Measurements from ENCODE around the gene BACH2.
A peak's percentile ranks its signal among the peaks of the same experiment; 100 is the strongest.

Gene BACH2

GRCh38 chr6:90192857-90193256 is 103.8 kb downstream of the BACH2 start:
- Histone ChIP-seq H3K4me3 (IDR thresholded peaks at IDR 0.05; ENCODE audit: insufficient read depth, low read depth, low read length) (no peak overlapping the region), H3K27ac (no peak overlapping the region), H3K9ac (no peak overlapping the region), H4K20me1 (ENCODE audit: insufficient read depth) (no peaks in the 10 kb centered on the region), H2AFZ (ENCODE audit: low read depth) (no peak overlapping the region), H3K4me1 (ENCODE audit: low read depth, poor library complexity, severe bottlenecking) (peaks cover 32% of the 10 kb centered on the region), H3K27me3 (ENCODE audit: insufficient read depth, low read depth) (no peaks in the 10 kb centered on the region), H3K36me3 (ENCODE audit: insufficient read depth) (no peaks in the 10 kb centered on the region), H3K79me2 (ENCODE audit: insufficient read depth, low read depth) (no peaks in the 10 kb centered on the region), H3K4me2 (no peak overlapping the region)
- no peak for TF ChIP-seq CTCF (conservative IDR thresholded peaks at IDR 0.05; ENCODE audit: low read depth, low read length)

GRCh38 chr6:90190752-90191395 is 105.8 kb downstream of the BACH2 start:
- no peaks in the 10 kb centered on the region for H4K20me1 ChIP-seq (ENCODE audit: insufficient read depth)
- no peak overlapping the region for H3K4me3 ChIP-seq (IDR thresholded peaks at IDR 0.05; ENCODE audit: insufficient read depth, low read depth, low read length)
- H2AFZ ChIP-seq (ENCODE audit: low read depth): no peak overlapping the region
- no peaks in the 10 kb centered on the region for H3K36me3 ChIP-seq (ENCODE audit: insufficient read depth)
- peaks cover 33% of the 10 kb centered on the region for H3K4me1 ChIP-seq (ENCODE audit: low read depth, poor library complexity, severe bottlenecking)
- TF ChIP-seq CTCF (conservative IDR thresholded peaks at IDR 0.05; ENCODE audit: low read depth, low read length): no peak
- no peaks in the 10 kb centered on the region for H3K79me2 ChIP-seq (ENCODE audit: insufficient read depth, low read depth)
- H3K27ac ChIP-seq: no peak overlapping the region
- peak overlapping the region; percentile 34; the same call in 1 of the 2 replicates for H3K4me2 ChIP-seq
- no peaks in the 10 kb centered on the region for H3K27me3 ChIP-seq (ENCODE audit: insufficient read depth, low read depth)
- no peak overlapping the region for H3K9ac ChIP-seq

GRCh38 chr6:90190131-90190530 is 106.5 kb downstream of the BACH2 start:
- no peaks in the 10 kb centered on the region for H3K36me3 ChIP-seq (ENCODE audit: insufficient read depth)
- H3K4me2 ChIP-seq: no peak overlapping the region; the same call in 1 of the 2 replicates
- H2AFZ ChIP-seq (ENCODE audit: low read depth): no peak overlapping the region
- no peak overlapping the region for H3K4me3 ChIP-seq (IDR thresholded peaks at IDR 0.05; ENCODE audit: insufficient read depth, low read depth, low read length)
- H3K9ac ChIP-seq: no peak overlapping the region
- H3K4me1 ChIP-seq (ENCODE audit: low read depth, poor library complexity, severe bottlenecking): peaks cover 33% of the 10 kb centered on the region
- TF ChIP-seq CTCF (conservative IDR thresholded peaks at IDR 0.05; ENCODE audit: low read depth, low read length): no peak
- no peak overlapping the region for H3K27ac ChIP-seq
- H4K20me1 ChIP-seq (ENCODE audit: insufficient read depth): no peaks in the 10 kb centered on the region
- H3K79me2 ChIP-seq (ENCODE audit: insufficient read depth, low read depth): no peaks in the 10 kb centered on the region
- H3K27me3 ChIP-seq (ENCODE audit: insufficient read depth, low read depth): no peaks in the 10 kb centered on the region

- Histone ChIP-seq H3K9ac (no peak overlapping the region), H3K4me2 (no peak overlapping the region), H3K27me3 (ENCODE audit: insufficient read depth, low read depth) (no peaks in the 10 kb centered on the region), H3K36me3 (ENCODE audit: insufficient read depth) (no peaks in the 10 kb centered on the region), H4K20me1 (ENCODE audit: insufficient read depth) (no peaks in the 10 kb centered on the region), H2AFZ (ENCODE audit: low read depth) (no peak overlapping the region), H3K4me3 (IDR thresholded peaks at IDR 0.05; ENCODE audit: insufficient read depth, low read depth, low read length) (no peak overlapping the region), H3K4me1 (ENCODE audit: low read depth, poor library complexity, severe bottlenecking) (peaks cover 41% of the 10 kb centered on the region), H3K27ac (no peak overlapping the region), H3K79me2 (ENCODE audit: insufficient read depth, low read depth) (no peaks in the 10 kb centered on the region)
- no peak for TF ChIP-seq CTCF (conservative IDR thresholded peaks at IDR 0.05; ENCODE audit: low read depth, low read length)
Observed at GRCh38 chr6:90187437-90188121, 109.1 kb downstream of the BACH2 start.
